Mucosa of rectum (tissue), 2 donors: Measurements from ENCODE around the gene UBE2Q2.

Experiments
- H3K27ac ChIP-seq, 2 donors: one replicate each; pipeline ENCODE4 v1.7.0; 2013; ENCODE audit warnings: inconsistent platforms in 2 of 2, low read depth in 2 of 2, low read length in 2 of 2
- H3K27me3 ChIP-seq, 2 donors: one replicate each; pipeline ENCODE4 v1.7.0; 2013; ENCODE audit warnings: low read length in 2 of 2; ENCODE audit not compliant: control insufficient read depth in 2 of 2, insufficient read depth in 2 of 2
- H3K36me3 ChIP-seq, 2 donors: one replicate each; pipeline ENCODE4 v1.7.0; 2013; ENCODE audit warnings: low read length in 2 of 2; ENCODE audit not compliant: control insufficient read depth in 2 of 2, insufficient read depth in 2 of 2
- H3K4me1 ChIP-seq, 2 donors: one replicate each; pipeline ENCODE4 v1.7.0; 2013; ENCODE audit warnings: low read length in 2 of 2, mild to moderate bottlenecking in 1 of 2; ENCODE audit not compliant: control insufficient read depth in 2 of 2, insufficient read depth in 2 of 2
- H3K4me3 ChIP-seq, 2 donors: one replicate each; pipeline ENCODE4 v1.7.0; 2013; ENCODE audit warnings: low read length in 2 of 2
- H3K9ac ChIP-seq, 2 donors: one replicate each; pipeline ENCODE4 v1.7.0; 2013; ENCODE audit warnings: low read length in 2 of 2, low read depth in 1 of 2, mild to moderate bottlenecking in 1 of 2
- H3K9me3 ChIP-seq, 2 donors: one replicate each; pipeline ENCODE4 v1.7.0; 2013; ENCODE audit warnings: low read length in 2 of 2; ENCODE audit not compliant: control insufficient read depth in 2 of 2
- donor health status: healthy.
- donor health status: Normal muscosa, but diverticular disease.

Gene UBE2Q2

DNA sequence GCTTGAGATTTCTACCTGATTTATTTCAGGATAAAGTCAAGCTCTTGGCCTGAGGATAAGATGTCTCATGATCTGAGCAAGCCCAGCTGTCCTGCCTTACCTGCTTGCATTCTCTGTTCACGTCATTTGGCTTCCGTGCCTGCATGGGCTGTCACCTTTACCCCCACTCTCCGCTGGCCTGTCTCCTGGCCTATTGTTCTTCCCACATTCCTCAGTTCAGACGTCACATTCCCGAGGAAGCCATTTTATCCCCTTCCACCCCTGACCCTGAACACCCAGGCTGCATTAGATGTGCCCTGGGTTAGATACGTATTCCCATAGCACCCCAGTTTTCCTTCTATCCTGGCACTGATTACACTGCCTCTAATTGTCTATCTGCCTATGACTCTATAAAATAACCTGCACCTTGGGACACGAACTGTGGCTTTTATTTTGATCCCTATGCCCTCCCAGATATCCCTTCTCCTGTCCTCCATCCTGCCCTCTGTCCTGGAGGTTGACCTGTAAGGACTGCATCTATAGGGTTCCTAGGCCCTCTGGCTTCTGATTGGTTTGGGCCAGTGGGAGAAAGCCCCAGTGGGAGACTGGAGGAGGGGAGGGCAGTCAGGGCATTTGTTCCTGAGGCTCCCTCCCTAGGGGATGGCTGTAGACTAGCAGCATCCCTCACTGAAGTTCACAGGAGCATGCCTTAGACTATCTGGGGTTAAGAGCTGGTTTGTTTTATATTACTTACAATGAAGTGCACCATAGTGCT, 19.2 kb upstream of the UBE2Q2 start:
- no peaks in the 10 kb centered on the region for H3K27me3 ChIP-seq
- H3K9me3 ChIP-seq, result no peaks in the 10 kb centered on the region
- no peak overlapping the region for H3K9ac ChIP-seq
- H3K4me3 ChIP-seq, result no peak overlapping the region
- no peaks in the 10 kb centered on the region for H3K36me3 ChIP-seq
- no peak overlapping the region for H3K27ac ChIP-seq
- H3K4me1 ChIP-seq, result no peaks in the 10 kb centered on the region

- H3K36me3 ChIP-seq, result no peaks in the 10 kb centered on the region
- H3K9me3 ChIP-seq, result no peaks in the 10 kb centered on the region
- H3K27me3 ChIP-seq, result no peaks in the 10 kb centered on the region
- H3K9ac ChIP-seq, result no peak overlapping the region
- H3K4me1 ChIP-seq, result peaks cover 2 to 3% of the 10 kb centered on the region in 2 donors
- no peak overlapping the region for H3K4me3 ChIP-seq
- no peak overlapping the region for H3K27ac ChIP-seq
Observed at GRCh38 chr15:75827691-75828090, 15.6 kb upstream of the UBE2Q2 start.

DNA sequence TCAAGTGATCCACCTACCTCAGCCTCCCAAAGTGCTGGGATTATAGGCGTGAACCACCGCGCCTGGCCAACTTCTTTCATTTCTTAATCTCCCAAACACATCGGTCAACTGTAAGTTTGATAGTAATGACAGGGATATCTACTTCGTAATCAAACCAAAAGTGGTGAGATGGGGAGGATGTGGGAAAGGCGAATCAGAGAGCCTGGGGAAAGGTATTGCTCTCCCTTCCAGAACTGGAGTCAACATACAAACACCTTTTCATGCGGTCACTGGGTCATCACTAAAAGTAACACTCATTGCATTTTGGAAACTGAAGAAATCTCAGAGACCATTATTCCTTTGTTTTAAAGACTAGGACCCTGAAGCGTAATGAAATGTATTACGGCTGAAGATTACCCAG, 14.8 kb upstream of the UBE2Q2 start:
- Histone ChIP-seq H3K9ac (no peak overlapping the region), H3K27ac (no peak overlapping the region), H3K9me3 (no peaks in the 10 kb centered on the region), H3K36me3 (no peaks in the 10 kb centered on the region), H3K27me3 (no peaks in the 10 kb centered on the region), H3K4me3 (no peak overlapping the region), H3K4me1 (peaks cover 2 to 3% of the 10 kb centered on the region in 2 donors)

DNA sequence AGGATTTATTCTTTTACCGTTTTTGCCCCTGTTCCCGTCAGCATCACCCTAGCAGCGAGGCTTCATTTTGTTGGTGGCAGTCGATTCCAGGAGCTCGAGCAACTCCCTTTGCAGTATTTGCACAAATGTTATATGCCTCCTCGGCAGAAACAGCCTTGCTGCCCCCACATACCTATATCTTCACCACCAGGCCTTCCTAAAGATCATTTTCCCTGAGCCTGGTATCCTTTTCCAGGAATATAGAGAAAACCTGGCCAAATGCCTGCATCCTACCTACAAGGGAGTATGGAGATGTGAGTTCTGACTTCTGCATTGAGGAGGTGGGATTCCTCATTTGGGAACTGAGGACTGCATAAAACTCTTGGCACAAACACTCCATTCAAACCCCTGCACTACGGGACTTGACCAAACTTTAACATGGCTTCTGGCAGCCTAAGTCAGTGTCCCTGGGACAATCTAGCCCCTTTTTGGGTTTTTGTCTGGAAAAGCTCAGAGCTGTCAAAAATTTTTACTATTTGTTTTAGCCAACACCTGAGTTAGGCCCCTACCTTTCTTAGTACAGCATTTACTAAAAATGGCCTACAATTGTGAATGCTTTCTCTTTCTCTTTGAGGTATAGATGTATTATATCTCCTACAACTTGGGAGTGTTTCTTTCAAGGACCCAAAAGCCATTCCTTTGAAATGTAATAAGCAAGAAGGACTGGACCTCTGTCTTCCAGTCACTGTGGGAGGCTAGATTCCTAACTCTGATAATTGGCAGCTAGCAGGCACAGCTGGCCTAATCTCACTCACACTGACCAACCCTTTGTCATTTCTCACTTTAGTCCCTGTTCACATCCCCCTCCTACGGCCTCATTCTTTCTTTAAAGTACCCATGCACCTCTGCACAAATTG, 12.1 kb upstream of the UBE2Q2 start:
- Histone ChIP-seq H3K9ac (no peak overlapping the region), H3K9me3 (no peaks in the 10 kb centered on the region), H3K27me3 (no peaks in the 10 kb centered on the region), H3K36me3 (no peaks in the 10 kb centered on the region), H3K4me1 (peaks cover 2 to 3% of the 10 kb centered on the region in 2 donors), H3K4me3 (no peak overlapping the region), H3K27ac (no peak overlapping the region)

GRCh38 chr15:75831806-75832102, 11.5 kb upstream of the UBE2Q2 start:
- no peak overlapping the region for H3K4me3 ChIP-seq
- no peaks in the 10 kb centered on the region for H3K9me3 ChIP-seq
- H3K27me3 ChIP-seq, result no peaks in the 10 kb centered on the region
- peaks cover 2 to 3% of the 10 kb centered on the region in 2 donors for H3K4me1 ChIP-seq
- no peaks in the 10 kb centered on the region for H3K36me3 ChIP-seq
- H3K27ac ChIP-seq, result no peak overlapping the region
- no peak overlapping the region for H3K9ac ChIP-seq

GRCh38 chr15:75832114-75832513, 11.1 kb upstream of the UBE2Q2 start:
- Histone ChIP-seq H3K9me3 (no peaks in the 10 kb centered on the region), H3K4me1 (peaks cover 2 to 3% of the 10 kb centered on the region in 2 donors), H3K4me3 (no peak overlapping the region), H3K27me3 (no peaks in the 10 kb centered on the region), H3K27ac (no peak overlapping the region), H3K36me3 (no peaks in the 10 kb centered on the region), H3K9ac (no peak overlapping the region)

GRCh38 chr15:75834021-75834420, 9.2 kb upstream of the UBE2Q2 start:
- H3K36me3 ChIP-seq, result no peaks in the 10 kb centered on the region
- H3K4me1 ChIP-seq, result peaks cover 2 to 3% of the 10 kb centered on the region in 2 donors
- H3K9me3 ChIP-seq, result no peaks in the 10 kb centered on the region
- H3K4me3 ChIP-seq, result no peak overlapping the region
- no peak overlapping the region for H3K27ac ChIP-seq
- H3K9ac ChIP-seq, result no peak overlapping the region
- H3K27me3 ChIP-seq, result no peaks in the 10 kb centered on the region

GRCh38 chr15:75835990-75836958, 7.0 kb upstream of the UBE2Q2 start:
- H3K36me3 ChIP-seq, result no peaks in the 10 kb centered on the region
- no peaks in the 10 kb centered on the region for H3K9me3 ChIP-seq
- peaks cover 2 to 3% of the 10 kb centered on the region in 2 donors for H3K4me1 ChIP-seq
- no peak overlapping the region for H3K4me3 ChIP-seq
- no peak overlapping the region for H3K27ac ChIP-seq
- no peak overlapping the region for H3K9ac ChIP-seq
- no peaks in the 10 kb centered on the region for H3K27me3 ChIP-seq

DNA sequence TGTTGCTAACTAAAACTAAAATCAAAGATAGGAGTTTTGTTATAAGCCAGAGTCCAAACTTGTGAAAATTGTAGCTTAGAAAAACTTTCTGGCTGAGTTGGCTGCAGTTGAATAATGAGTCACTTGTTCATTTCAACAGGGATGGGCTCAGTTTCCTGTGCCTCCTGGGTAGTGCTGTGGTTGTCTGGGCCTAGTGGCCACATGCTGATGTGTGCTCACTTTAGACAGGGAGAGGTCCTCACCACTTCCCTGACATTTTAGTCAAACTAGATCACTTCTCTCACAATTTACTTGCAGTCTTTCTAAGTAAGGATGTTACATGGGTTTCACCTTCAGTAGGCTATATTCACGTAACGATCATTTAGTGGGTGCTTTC, 6.3 kb upstream of the UBE2Q2 start:
- Histone ChIP-seq H3K9me3 (no peaks in the 10 kb centered on the region), H3K27ac (no peak overlapping the region), H3K9ac (no peak overlapping the region), H3K27me3 (no peaks in the 10 kb centered on the region), H3K4me1 (peaks cover 0 to 2% of the 10 kb centered on the region in 2 donors), H3K36me3 (no peaks in the 10 kb centered on the region), H3K4me3 (no peak overlapping the region)
